HepG2 (cell line): Measurements from ENCODE around the gene TRAF3.

ENCODE experiments used
- ATF3 ChIP-seq: sonication (generic); formaldehyde crosslinking; IDR thresholded peaks from 2 replicates; pipeline ENCODE4 v1.4.0; 2020; ENCODE audit warnings: missing genetic modification reagents
- CBFB ChIP-seq: sonication (generic); formaldehyde crosslinking; IDR thresholded peaks from 2 replicates; pipeline ENCODE4 v1.4.0; 2020; ENCODE audit warnings: missing genetic modification reagents
- ELF1 ChIP-seq: sonication (generic); formaldehyde crosslinking; IDR thresholded peaks from 2 replicates; pipeline ENCODE4 v1.4.0; 2020; ENCODE audit warnings: missing genetic modification reagents
- FOXP4 ChIP-seq: sonication (generic); formaldehyde crosslinking; IDR thresholded peaks from 2 replicates; pipeline ENCODE4 v1.4.0; 2020; ENCODE audit warnings: missing genetic modification reagents
- HDAC2 ChIP-seq: sonication (generic); formaldehyde crosslinking; IDR thresholded peaks from 2 replicates; pipeline ENCODE4 v1.4.0; 2020; ENCODE audit warnings: missing genetic modification reagents
- IKZF1 ChIP-seq: fragments of 450-650 bp; IDR thresholded peaks from 2 replicates; pipeline ENCODE4 v1.7.1; 2016
- KLF12 ChIP-seq: sonication (generic); formaldehyde crosslinking; IDR thresholded peaks from 2 replicates; pipeline ENCODE4 v1.4.0; 2020; ENCODE audit warnings: missing genetic modification reagents, borderline replicate concordance
- MAFK ChIP-seq, 2 experiments: IDR thresholded peaks in 1 of 2; conservative IDR thresholded peaks in 1 of 2; 2 replicates each; pipeline ENCODE4 v1.6.1; 2011; ENCODE audit warnings: improper control_type of control experiment in 2 of 2, low read length in 2 of 2
- NR2F1 ChIP-seq, 2 experiments: fragments of 450-650 bp in 1 of 2; formaldehyde crosslinking in 1 of 2; IDR thresholded peaks; 2 replicates each; pipeline versions ENCODE4 v1.5.0 to v1.6.1; 2016 to 2020; ENCODE audit warnings: mild to moderate bottlenecking in 1 of 2, missing compliant biosample characterization in 1 of 2, missing genetic modification reagents in 1 of 2, moderate library complexity in 1 of 2
- STAT6 ChIP-seq: sonication (generic); formaldehyde crosslinking; IDR thresholded peaks from 2 replicates; pipeline ENCODE4 v1.4.0; 2020; ENCODE audit warnings: missing genetic modification reagents, mild to moderate bottlenecking, borderline replicate concordance

- no peak for TF ChIP-seq NR2F1 (CRISPR knock-in tag; IDR thresholded peaks at IDR 0.05)
- no peak for TF ChIP-seq HDAC2 (CRISPR knock-in tag)
- TF ChIP-seq CBFB (CRISPR knock-in tag): no peak
- TF ChIP-seq ATF3: no peak
- no peak for TF ChIP-seq STAT6
- no peak for TF ChIP-seq FOXP4 (CRISPR knock-in tag)
- TF ChIP-seq ELF1 (CRISPR knock-in tag): no peak
- TF ChIP-seq MAFK (conservative IDR thresholded peaks at IDR 0.05 in 1 of 2, IDR thresholded peaks at IDR 0.05 in 1 of 2; ENCODE audit: low read length in 2 of 2): no peak
- no peak for TF ChIP-seq KLF12
- TF ChIP-seq IKZF1: no peak
Measured at GRCh38 chr14:102746634-102747438, 30.4 kb upstream of the TRAF3 start.
